Measurements from ENCODE around the gene SLC24A3. TPM values are rescaled to one million over a fixed set of nuclear protein-coding genes. Genes with fewer than 3 reads are reported as not detected.

The SLC24A3 gene
- total RNA-seq, 3 donors from 2014 or later = 4.3 to 34.9 (median 5.7) TPM

GRCh38 chr20:19690462-19690861 lies 478.0 kb downstream of the SLC24A3 start:
- Histone ChIP-seq H3K9me3 (no peaks in the 10 kb centered on the region), H3K36me3 (ENCODE audit: low read depth) (no peaks in the 10 kb centered on the region), H3K4me3 (no peak overlapping the region), H3K4me1 (ENCODE audit: low read depth) (no peaks in the 10 kb centered on the region)
- intact Hi-C loops (cut with DNase I, micrococcal nuclease) = loop anchor here in 1 of 2 donors (10.0 kb wide), 1 partner anchor 74 kb away; no protein-coding TSS in a partner anchor
- no peak for TF ChIP-seq CTCF (IDR thresholded peaks at IDR 0.05)
- ATAC-seq (no peak), DNase-seq (no peak)

DNA sequence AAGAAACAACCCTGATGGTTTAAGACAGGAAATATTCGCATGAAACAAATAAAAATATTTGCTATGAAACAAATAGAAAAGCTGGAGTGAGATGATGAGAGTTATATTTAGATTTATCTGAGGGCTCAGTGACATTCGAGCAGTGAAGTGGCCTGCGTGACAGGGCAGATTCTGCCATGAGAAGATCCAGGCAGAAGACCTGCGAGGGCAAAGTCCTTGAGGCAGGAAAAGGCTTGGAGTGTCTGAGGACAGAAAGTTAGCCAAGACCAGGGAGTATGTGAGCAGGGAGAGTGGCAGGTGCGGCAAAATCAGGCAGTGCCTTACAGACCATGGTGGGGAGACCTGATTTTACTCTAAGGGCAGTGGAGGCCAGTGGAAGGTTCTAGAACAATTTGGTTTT lies 478.7 kb downstream of the SLC24A3 start:
- Histone ChIP-seq H3K4me1 (ENCODE audit: low read depth) (no peaks in the 10 kb centered on the region), H3K9me3 (no peaks in the 10 kb centered on the region), H3K4me3 (no peak overlapping the region), H3K36me3 (ENCODE audit: low read depth) (no peaks in the 10 kb centered on the region)
- no peak for DNase-seq
- peak; percentile 55 for ATAC-seq
- intact Hi-C loops (cut with DNase I, micrococcal nuclease) = loop anchor here in 1 of 2 donors (10.0 kb wide), 1 partner anchor 74 kb away; no protein-coding TSS in a partner anchor
- no peak for TF ChIP-seq CTCF (IDR thresholded peaks at IDR 0.05)

DNA sequence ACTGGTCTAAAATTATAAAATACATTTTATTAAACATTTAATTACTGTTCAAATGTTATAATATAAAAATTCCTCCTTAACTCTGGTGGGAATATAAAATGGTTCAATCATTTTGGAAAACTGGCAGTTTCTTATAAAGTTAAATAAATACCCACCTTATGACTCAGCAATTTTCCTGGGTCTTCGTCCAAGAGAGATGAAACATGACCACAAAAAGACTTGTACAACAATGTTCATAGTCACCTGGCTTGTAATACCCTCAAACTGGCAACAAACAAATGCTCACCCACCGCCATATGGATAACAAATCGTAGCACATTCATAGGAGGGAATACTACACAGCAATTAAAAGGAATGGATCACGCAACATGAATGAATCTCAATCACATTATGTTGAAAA lies 479.7 kb downstream of the SLC24A3 start:
- H3K36me3 ChIP-seq (ENCODE audit: low read depth) = no peaks in the 10 kb centered on the region
- no peak for DNase-seq
- no peak for TF ChIP-seq CTCF (IDR thresholded peaks at IDR 0.05)
- no peaks in the 10 kb centered on the region for H3K4me1 ChIP-seq (ENCODE audit: low read depth)
- H3K9me3 ChIP-seq = no peaks in the 10 kb centered on the region
- no peak for ATAC-seq
- intact Hi-C loops (cut with DNase I, micrococcal nuclease) = loop anchor here in 1 of 2 donors (10.0 kb wide), 1 partner anchor 73 kb away; no protein-coding TSS in a partner anchor
- H3K4me3 ChIP-seq = no peak overlapping the region

- DNase-seq = peak in 2 of 3 donors; percentile 77 to 83
- H3K9me3 ChIP-seq = no peaks in the 10 kb centered on the region
- intact Hi-C loops (cut with DNase I, micrococcal nuclease) = loop anchor here in 1 of 2 donors (10.0 kb wide), 1 partner anchor 72 kb away; no protein-coding TSS in a partner anchor
- no peaks in the 10 kb centered on the region for H3K36me3 ChIP-seq (ENCODE audit: low read depth)
- TF ChIP-seq CTCF (IDR thresholded peaks at IDR 0.05) = peak; percentile 87
- no peaks in the 10 kb centered on the region for H3K4me1 ChIP-seq (ENCODE audit: low read depth)
- peak; percentile 67 for ATAC-seq
- H3K4me3 ChIP-seq = no peak overlapping the region
Observed at GRCh38 chr20:19692685-19693119, 480.3 kb downstream of the SLC24A3 start.

- TF ChIP-seq CTCF (IDR thresholded peaks at IDR 0.05) = no peak
- no peak for DNase-seq
- ATAC-seq = no peak
- Histone ChIP-seq H3K4me3 (no peak overlapping the region), H3K36me3 (ENCODE audit: low read depth) (no peaks in the 10 kb centered on the region), H3K9me3 (no peaks in the 10 kb centered on the region), H3K4me1 (ENCODE audit: low read depth) (no peaks in the 10 kb centered on the region)
- intact Hi-C loops (cut with DNase I, micrococcal nuclease) = loop anchor here in 1 of 2 donors (10.0 kb wide), 1 partner anchor 71 kb away; no protein-coding TSS in a partner anchor
Observed at GRCh38 chr20:19693508-19693907, 481.1 kb downstream of the SLC24A3 start.
